K562 (cell line): ENCODE measurements around the gene UIMC1. TPM values are rescaled to one million over a fixed set of nuclear protein-coding genes. Genes with fewer than 3 reads are reported as not detected.

Experiments used
- ARID3A ChIP-seq: IDR thresholded peaks from 2 replicates; pipeline ENCODE4 v1.6.1; 2012; ENCODE audit warnings: low read depth, low read length, improper control_type of control experiment, borderline replicate concordance
- CREM ChIP-seq: IDR thresholded peaks from 2 replicates; pipeline ENCODE4 v1.6.1; 2014; ENCODE audit warnings: antibody characterized with exemption, low read depth
- CSDE1 ChIP-seq, 2 experiments: fragments of 450-650 bp; IDR thresholded peaks; 2 replicates each; pipeline ENCODE4 v1.6.1; 2016; ENCODE audit warnings: mild to moderate bottlenecking in 1 of 2
- FOXP4 ChIP-seq: sonication (generic); formaldehyde crosslinking; IDR thresholded peaks from 2 replicates; pipeline ENCODE4 v1.8.0; 2022; ENCODE audit warnings: mild to moderate bottlenecking, missing genetic modification reagents, borderline replicate concordance
- GTF3C2 ChIP-seq: IDR thresholded peaks from 3 replicates; pipeline ENCODE4 v1.6.1; 2011; ENCODE audit warnings: borderline replicate concordance, mild to moderate bottlenecking, moderate library complexity; ENCODE audit not compliant: insufficient read length; ENCODE audit errors: extremely low read depth
- HDAC6 ChIP-seq: IDR thresholded peaks from 2 replicates; pipeline ENCODE4 v1.6.1; 2012; ENCODE audit warnings: low read depth, mild to moderate bottlenecking, control low read depth, inconsistent platforms, low read length, moderate library complexity
- HMGXB4 ChIP-seq: sonication (generic); formaldehyde crosslinking; IDR thresholded peaks from 2 replicates; pipeline ENCODE4 v1.8.1; 2023; ENCODE audit warnings: mild to moderate bottlenecking, missing genetic modification reagents
- KDM1A ChIP-seq, 2 experiments: fragments of 450-650 bp; IDR thresholded peaks; 2 replicates each; pipeline ENCODE4 v1.6.1; 2016; ENCODE audit warnings: mild to moderate bottlenecking in 2 of 2
- PTBP1 ChIP-seq: fragments of 200-400 bp; formaldehyde crosslinking; IDR thresholded peaks from 2 replicates; pipeline ENCODE4 v1.6.1; 2017; ENCODE audit warnings: low read depth, low read length
- SAFB ChIP-seq: fragments of 200-400 bp; formaldehyde crosslinking; IDR thresholded peaks from 2 replicates; pipeline ENCODE4 v1.6.1; 2017; ENCODE audit warnings: low read depth, low read length, borderline replicate concordance
- SMARCB1 ChIP-seq: IDR thresholded peaks from 2 replicates; pipeline ENCODE4 v1.6.1; 2011; ENCODE audit warnings: improper control_type of control experiment, low read depth; ENCODE audit not compliant: insufficient read length
- SRSF1 ChIP-seq: fragments of 200-400 bp; formaldehyde crosslinking; IDR thresholded peaks from 2 replicates; pipeline ENCODE4 v1.6.1; 2017; ENCODE audit warnings: mild to moderate bottlenecking, low read depth, low read length, moderate library complexity
- TAF7 ChIP-seq: fragments of 450-650 bp; IDR thresholded peaks from 2 replicates; pipeline ENCODE4 v1.6.1; 2016; ENCODE audit warnings: missing genetic modification characterization, missing compliant biosample characterization
- ZC3H8 ChIP-seq: fragments of 450-650 bp; IDR thresholded peaks from 2 replicates; pipeline ENCODE4 v1.6.1; 2017
- ZNF445 ChIP-seq: fragments of 250-450 bp; sonication (Bioruptor Pico); IDR thresholded peaks from 2 replicates; pipeline ENCODE4 v1.4.0; 2020; ENCODE audit warnings: low read depth, mild to moderate bottlenecking, moderate library complexity
- polyA plus RNA-seq, 8 experiments: library from polyadenylated mRNA; depleted of rRNA in 4 of 8; stranded (reverse) in 5 of 8; unstranded in 3 of 8; fragments of >200 nt; fragmentation: Nextera tagmentation in 2 of 8; fragmentation: Illumina TruSeq in 1 of 8; extraction: Ambion mirVana in 2 of 8; extraction: Trizol in 1 of 8; gene quantifications; 2 replicates each; pipeline versions ENCODE4 v1.2.1 to v1.2.3, GENCODE V29; 2011 to 2014; ENCODE audit warnings: inconsistent platforms in 1 of 8, missing spikeins in 1 of 8
- total RNA-seq, 7 experiments: library from RNA; depleted of rRNA in 6 of 7; stranded (reverse); fragments of >200 nt in 6 of 7; fragmentation: Illumina TruSeq in 2 of 7; extraction: Trizol in 2 of 7; gene quantifications; 2 replicates each; pipeline versions ENCODE4 v1.2.1 to v1.2.3, GENCODE V29; 2011 to 2021; ENCODE audit warnings: low replicate concordance in 1 of 7
- TF ChIP-seq, protein P1 (sequence below): IDR thresholded peaks from 2 replicates; pipeline ENCODE4 v1.6.1; 2016; ENCODE audit warnings: missing genetic modification characterization, missing compliant biosample characterization

Gene UIMC1
- total and polyA plus RNA-seq, 9 of the 15 experiments (the other 6 are each of a cell fraction or from before 2014, with no cell fraction given) = 14.9 to 51.7 (median 36.8) TPM

GRCh38 chr5:177022386-177023302, 16.1 kb upstream of the UIMC1 start, which contains the start of gene ZNF346 (continued):
- TF ChIP-seq, protein P1, sequence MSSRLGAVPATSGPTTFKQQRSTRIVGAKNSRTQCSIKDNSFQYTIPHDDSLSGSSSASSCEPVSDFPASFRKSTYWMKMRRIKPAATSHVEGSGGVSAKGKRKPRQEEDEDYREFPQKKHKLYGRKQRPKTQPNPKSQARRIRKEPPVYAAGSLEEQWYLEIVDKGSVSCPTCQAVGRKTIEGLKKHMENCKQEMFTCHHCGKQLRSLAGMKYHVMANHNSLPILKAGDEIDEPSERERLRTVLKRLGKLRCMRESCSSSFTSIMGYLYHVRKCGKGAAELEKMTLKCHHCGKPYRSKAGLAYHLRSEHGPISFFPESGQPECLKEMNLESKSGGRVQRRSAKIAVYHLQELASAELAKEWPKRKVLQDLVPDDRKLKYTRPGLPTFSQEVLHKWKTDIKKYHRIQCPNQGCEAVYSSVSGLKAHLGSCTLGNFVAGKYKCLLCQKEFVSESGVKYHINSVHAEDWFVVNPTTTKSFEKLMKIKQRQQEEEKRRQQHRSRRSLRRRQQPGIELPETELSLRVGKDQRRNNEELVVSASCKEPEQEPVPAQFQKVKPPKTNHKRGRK (tag) = no peak
- TF ChIP-seq TAF7 (tag) (peak; percentile 56), SRSF1 (0 out of 2 replicates have a peak, but pooled peaks have one; percentile 48), HMGXB4 (no peak), KDM1A (IDR thresholded peaks at IDR 0.05) (peak in 1 of 2 experiments; percentile 15; a peak in 1 of 4 replicates), HDAC6 (no peak), FOXP4 (peak; percentile 13; the same call in 1 of the 2 replicates), SAFB (no peak), SMARCB1 (no peak), ZNF445 (no peak), CREM (no peak), GTF3C2 (no peak), ZC3H8 (no peak), CSDE1 (IDR thresholded peaks at IDR 0.05) (peak in 1 of 2 experiments; percentile 20; a peak in 1 of 4 replicates), ARID3A (no peak), PTBP1 (no peak)
